BE2C (cell line): ENCODE measurements around the gene MARK3.
"Not testable (repeated sequence)": the region's sequence is repeated elsewhere in the genome, so short reads cannot be mapped to it uniquely, and the experiment has no call there.

ENCODE experiments used
- DNase-seq: peaks from one replicate; pipeline ENCODE4 v3.0.0-alpha.2; 2020
- H3K27me3 ChIP-seq: fragments of 250-450 bp; sonication (Bioruptor Pico); 2 replicates; pipeline ENCODE4 v1.5.1; 2020; ENCODE audit warnings: mild to moderate bottlenecking
- H3K36me3 ChIP-seq: fragments of 250-450 bp; sonication (Bioruptor Pico); 2 replicates; pipeline ENCODE4 v1.5.1; 2020; ENCODE audit warnings: mild to moderate bottlenecking
- H3K4me1 ChIP-seq: fragments of 250-450 bp; sonication (Bioruptor Pico); 2 replicates; pipeline ENCODE4 v1.5.1; 2020
- H3K4me3 ChIP-seq: 2 replicates; pipeline ENCODE4 v1.5.1; 2011; ENCODE audit warnings: low read depth, low read length
- H3K9me3 ChIP-seq: fragments of 250-450 bp; sonication (Bioruptor Pico); 2 replicates; pipeline ENCODE4 v1.5.1; 2020
- TF ChIP-seq, protein P1 (sequence below): IDR thresholded peaks from 2 replicates; pipeline ENCODE4 v1.5.1; 2012; ENCODE audit warnings: mild to moderate bottlenecking, low read depth, low read length

The MARK3 gene

DNA sequence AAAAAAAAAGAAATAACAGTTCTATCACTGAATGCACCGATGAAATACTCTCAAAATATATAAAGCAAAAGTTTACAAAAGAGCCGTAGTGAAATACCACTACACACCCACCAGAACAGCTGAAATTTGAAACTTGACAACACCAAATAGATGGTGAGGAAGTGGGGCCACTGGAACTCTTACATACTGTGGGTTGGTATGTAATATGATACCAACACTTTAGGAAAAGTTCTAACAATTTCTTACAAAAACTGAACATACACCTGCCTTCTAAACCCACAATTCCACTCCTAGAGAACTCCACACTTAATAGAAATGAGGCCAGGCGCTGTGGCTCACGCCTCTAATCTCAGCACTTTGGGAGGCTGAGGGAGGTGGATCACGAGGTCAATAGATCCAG, 37.1 kb upstream of the MARK3 start:
- no peak overlapping the region for H3K4me3 ChIP-seq
- H3K4me1 ChIP-seq, result no peaks in the 10 kb centered on the region
- TF ChIP-seq, protein P1, sequence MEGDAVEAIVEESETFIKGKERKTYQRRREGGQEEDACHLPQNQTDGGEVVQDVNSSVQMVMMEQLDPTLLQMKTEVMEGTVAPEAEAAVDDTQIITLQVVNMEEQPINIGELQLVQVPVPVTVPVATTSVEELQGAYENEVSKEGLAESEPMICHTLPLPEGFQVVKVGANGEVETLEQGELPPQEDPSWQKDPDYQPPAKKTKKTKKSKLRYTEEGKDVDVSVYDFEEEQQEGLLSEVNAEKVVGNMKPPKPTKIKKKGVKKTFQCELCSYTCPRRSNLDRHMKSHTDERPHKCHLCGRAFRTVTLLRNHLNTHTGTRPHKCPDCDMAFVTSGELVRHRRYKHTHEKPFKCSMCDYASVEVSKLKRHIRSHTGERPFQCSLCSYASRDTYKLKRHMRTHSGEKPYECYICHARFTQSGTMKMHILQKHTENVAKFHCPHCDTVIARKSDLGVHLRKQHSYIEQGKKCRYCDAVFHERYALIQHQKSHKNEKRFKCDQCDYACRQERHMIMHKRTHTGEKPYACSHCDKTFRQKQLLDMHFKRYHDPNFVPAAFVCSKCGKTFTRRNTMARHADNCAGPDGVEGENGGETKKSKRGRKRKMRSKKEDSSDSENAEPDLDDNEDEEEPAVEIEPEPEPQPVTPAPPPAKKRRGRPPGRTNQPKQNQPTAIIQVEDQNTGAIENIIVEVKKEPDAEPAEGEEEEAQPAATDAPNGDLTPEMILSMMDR, result no peak
- no peaks in the 10 kb centered on the region for H3K9me3 ChIP-seq
- H3K27me3 ChIP-seq, result 0 out of 2 replicates have a peak, but pooled peaks cover 3% of the 10 kb centered on the region
- H3K36me3 ChIP-seq, result peaks cover 21% of the 10 kb centered on the region
- DNase-seq, result no peak

DNA sequence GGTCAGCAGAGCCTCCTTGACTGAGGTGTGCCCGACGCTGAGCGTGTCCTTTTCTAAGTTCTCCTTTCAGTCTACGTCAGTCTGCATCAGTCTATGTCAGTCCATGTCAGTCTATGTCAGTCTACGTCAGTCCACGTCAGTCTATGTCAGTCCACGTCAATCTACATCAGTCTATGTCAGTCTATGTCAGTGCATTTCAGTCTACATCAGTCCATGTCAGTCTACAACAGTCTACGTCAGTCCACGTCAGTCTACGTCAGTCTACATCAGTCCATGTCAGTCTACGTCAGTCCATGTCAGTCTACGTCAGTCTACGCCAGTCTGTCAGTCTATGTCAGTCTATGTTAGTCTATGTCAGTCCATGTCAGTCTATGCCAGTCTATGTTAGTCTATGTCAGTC, 35.2 kb upstream of the MARK3 start:
- no peak overlapping the region for H3K4me3 ChIP-seq
- no peak for DNase-seq
- TF ChIP-seq, protein P1, result no peak
- H3K4me1 ChIP-seq, result no peaks in the 10 kb centered on the region
- H3K36me3 ChIP-seq, result peaks cover 3% of the 10 kb centered on the region
- H3K27me3 ChIP-seq, result 0 out of 2 replicates have a peak, but pooled peaks cover 3% of the 10 kb centered on the region
- no peaks in the 10 kb centered on the region for H3K9me3 ChIP-seq

DNA sequence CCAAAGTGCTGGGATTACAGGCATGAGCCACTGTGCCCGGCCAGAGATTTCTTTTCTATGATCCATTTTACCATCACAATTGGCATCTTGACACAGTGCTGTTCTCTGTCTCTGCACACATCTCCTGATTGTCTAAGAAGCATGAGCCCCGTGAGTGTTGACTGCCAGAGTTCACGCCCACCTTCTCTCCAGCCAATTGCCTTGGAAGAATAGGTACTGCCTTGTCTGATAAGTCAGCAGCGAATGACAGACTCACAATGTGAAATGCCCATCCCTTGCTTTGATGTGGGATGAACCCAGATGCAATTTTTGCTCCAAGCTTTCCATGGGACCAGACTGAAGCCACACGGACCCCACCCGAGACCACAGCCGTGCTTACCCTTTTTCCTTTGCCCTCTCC, 31.9 kb upstream of the MARK3 start:
- H3K4me3 ChIP-seq, result no peak overlapping the region
- TF ChIP-seq, protein P1, result no peak
- no peaks in the 10 kb centered on the region; the same call in 1 of the 2 replicates for H3K4me1 ChIP-seq
- H3K9me3 ChIP-seq, result no peaks in the 10 kb centered on the region
- H3K36me3 ChIP-seq, result no peaks in the 10 kb centered on the region
- no peak for DNase-seq
- H3K27me3 ChIP-seq, result 0 out of 2 replicates have a peak, but pooled peaks cover 3% of the 10 kb centered on the region

DNA sequence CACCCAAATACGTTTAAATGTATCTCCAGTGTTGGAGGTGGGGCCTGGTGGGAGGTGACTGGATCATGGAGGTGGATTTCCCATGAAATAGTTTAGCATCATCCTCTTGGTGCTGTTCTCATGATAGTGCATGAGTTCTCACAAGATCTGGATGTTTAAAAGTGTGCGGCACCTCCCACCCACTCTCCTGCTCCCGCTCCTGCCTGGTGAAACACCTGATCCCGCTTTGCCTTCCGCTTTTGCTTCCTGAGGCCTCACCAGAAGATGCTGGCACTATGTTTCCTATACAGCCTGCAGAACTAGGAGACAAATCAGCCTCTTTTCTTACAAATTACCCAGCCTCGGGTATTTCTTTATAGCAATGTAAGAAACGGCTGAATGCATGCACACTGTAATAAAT, 31.1 kb upstream of the MARK3 start:
- Histone ChIP-seq H3K9me3 (no peaks in the 10 kb centered on the region), H3K4me3 (no peak overlapping the region), H3K4me1 (no peaks in the 10 kb centered on the region; the same call in 1 of the 2 replicates), H3K36me3 (no peaks in the 10 kb centered on the region), H3K27me3 (0 out of 2 replicates have a peak, but pooled peaks cover 3% of the 10 kb centered on the region)
- no peak for DNase-seq
- TF ChIP-seq, protein P1, result no peak

DNA sequence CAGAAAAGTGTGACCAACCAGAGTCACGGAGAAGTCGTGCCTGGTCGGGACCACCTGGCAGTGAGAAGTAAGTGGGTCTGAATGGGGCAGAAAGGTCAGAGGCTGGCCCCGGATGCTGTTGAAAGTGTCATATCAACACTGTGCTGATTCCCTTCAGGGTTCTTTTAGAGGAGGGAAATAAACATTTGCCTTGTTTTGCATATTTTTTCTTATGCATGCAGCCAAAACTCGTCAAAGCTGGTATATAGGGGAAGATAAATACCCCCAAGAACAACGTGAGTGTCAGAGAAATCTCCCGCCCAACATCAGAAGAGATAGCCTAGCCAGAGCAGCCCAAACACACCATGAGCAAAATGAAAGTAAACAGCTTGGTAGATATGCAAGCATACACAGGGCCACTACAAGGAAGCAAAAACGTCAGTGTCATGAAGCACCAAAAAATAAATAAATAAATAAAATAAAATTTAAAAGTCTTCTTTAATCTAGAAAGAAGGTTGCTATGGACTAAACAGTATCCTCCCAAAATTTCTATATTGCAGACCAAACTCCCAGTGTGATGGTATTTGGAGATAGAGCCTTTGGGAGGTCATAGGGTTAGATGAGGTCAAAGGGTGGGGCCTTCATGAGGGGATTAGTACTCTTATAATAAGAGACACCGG, 29.1 kb upstream of the MARK3 start:
- H3K36me3 ChIP-seq, result no peaks in the 10 kb centered on the region
- 0 out of 2 replicates have a peak, but pooled peaks cover 3% of the 10 kb centered on the region for H3K27me3 ChIP-seq
- no peaks in the 10 kb centered on the region for H3K9me3 ChIP-seq
- DNase-seq, result no peak
- peak overlapping the region; percentile 38 for H3K4me3 ChIP-seq
- no peaks in the 10 kb centered on the region; the same call in 1 of the 2 replicates for H3K4me1 ChIP-seq
- TF ChIP-seq, protein P1, result no peak

DNA sequence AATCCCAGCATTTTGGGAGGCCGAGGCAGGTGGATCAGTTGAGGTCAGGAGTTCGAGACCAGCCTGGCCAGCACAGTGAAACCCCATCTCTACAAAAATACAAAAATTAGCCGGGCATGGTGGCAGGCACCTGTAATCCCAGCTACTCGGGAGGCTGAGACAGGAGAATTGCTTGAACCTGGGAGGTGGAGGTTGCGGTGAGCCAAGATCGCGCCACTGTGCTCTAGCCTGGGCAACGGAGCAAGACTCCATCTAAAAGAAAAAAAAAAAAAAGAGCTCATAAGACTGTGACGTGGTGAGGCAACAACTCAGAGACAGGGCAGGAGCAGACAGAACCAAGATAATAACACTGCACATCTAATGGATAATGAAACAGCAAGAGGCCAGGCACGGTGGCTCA, 27.7 kb upstream of the MARK3 start:
- not testable (repeated sequence) for DNase-seq, H3K4me3 ChIP-seq, H3K4me1 ChIP-seq, H3K9me3 ChIP-seq, H3K36me3 ChIP-seq, H3K27me3 ChIP-seq
